GM18505 (cell line): ENCODE results near the gene PML.

Source experiments
- ATAC-seq: cut with Tn5 transposase; IDR thresholded peaks from one replicate; pipeline ENCODE4 v1.9.1; 2021; ENCODE audit not compliant: unreplicated experiment
- POLR2A ChIP-seq: IDR thresholded peaks from 4 replicates; pipeline ENCODE4 v1.6.1; 2011; ENCODE audit warnings: borderline replicate concordance; ENCODE audit not compliant: insufficient read depth, insufficient read length; ENCODE audit errors: extremely low read depth

The PML gene

DNA sequence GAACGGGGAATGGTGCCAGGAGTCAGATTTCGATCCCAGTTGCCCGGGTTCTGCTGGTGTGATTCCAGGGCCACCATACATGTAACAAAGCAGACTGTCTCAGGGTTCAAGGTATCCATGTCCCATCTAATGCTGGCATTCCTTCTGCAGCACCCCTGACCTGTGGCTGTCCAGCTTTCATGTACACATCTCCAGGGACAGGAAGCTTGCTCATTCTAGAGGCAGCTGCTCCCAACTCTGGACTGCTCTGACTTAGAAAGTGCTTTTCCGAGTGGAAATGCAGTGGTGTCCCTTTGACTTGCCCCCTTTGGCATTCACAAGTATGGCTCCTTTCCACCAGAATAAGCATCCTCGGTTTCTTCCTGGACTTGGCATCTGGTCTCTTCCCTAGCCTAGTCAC is 30.9 kb downstream of the PML start:
- no peak for ATAC-seq
- TF ChIP-seq POLR2A = no peak

DNA sequence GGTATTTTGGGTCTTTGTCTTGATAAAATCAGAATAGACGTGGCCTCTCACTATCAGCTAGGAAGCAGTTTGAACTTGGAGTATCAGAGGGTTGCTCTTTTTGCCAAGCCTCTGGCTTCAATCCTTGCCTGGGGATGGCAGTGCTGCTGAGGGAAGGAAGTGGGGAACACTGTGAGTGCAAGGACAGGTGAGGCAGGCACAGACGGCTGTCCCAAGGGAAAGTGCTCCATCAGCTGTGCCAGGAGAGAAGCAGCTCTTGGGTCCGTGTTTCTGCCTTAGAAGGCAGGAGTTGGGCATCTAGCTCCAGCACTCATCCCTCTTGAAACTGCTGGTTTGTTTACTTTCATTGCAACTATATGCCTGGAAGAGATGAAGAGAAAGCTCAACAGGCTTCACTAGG is 33.2 kb downstream of the PML start:
- TF ChIP-seq POLR2A = no peak
- ATAC-seq = no peak

- TF ChIP-seq POLR2A = no peak
- ATAC-seq = no peak
Observed at GRCh38 chr15:74028646-74029045, 34.1 kb downstream of the PML start.

DNA sequence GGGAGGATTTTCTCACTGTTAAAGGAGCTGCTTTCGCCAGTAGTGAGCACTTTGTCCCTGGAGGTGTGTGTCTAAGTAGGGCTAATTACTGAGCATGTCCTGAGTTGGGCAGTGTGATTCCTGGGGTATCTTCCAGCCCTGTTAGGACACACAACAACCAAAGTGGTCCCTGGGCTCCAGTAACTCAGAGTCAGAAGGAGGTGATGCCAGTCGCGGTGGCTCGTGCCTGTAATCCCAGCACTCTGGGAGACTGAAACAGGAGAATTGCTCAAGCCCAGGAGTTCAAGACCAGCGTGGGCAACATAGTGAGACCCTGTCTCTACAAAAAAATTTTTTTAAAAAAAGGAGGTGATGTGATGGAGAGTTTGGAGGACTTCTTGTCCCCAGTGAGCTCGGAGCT is 37.5 kb downstream of the PML start:
- no peak for ATAC-seq
- no peak for TF ChIP-seq POLR2A

DNA sequence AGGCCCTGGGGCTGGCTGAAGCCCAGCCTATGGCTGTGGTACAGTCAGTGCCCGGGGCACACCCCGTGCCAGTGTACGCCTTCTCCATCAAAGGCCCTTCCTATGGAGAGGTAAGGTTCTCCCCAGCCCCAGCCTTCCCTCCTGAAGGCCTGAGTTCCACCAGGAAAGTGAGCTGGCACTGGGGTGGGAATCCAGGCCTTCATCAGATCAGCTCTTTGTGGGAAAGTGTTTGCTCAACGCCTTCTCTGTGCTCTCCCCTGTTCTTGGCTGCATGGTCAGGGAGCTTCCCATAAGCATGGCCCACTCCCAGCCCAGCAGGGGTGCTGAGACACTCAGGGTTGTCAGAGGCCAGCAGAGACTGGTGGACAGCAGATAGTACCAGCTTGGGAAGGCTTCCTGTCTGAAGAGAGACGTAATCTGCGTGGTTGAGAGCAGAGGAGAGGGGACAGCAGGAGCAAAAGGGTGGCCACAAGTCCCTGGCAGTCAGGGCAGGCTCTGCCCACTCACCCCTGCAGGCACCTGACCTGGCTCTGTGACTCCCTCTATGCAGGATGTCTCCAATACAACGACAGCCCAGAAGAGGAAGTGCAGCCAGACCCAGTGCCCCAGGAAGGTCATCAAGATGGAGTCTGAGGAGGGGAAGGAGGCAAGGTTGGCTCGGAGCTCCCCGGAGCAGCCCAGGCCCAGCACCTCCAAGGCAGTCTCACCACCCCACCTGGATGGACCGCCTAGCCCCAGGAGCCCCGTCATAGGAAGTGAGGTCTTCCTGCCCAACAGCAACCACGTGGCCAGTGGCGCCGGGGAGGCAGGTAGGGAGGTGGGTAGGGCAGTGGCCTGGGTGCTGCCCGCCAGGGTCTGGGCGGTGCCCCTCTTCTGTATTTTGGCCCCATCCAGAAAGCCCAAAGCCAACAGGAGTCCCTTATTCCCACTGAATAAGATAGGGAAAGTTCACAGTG is 38.4 kb downstream of the PML start:
- no peak for ATAC-seq

GRCh38 chr15:74034206-74034755 is 39.8 kb downstream of the PML start:
- ATAC-seq = no peak
- no peak for TF ChIP-seq POLR2A

More for the DNA sequence above, 38.4 kb downstream of the PML start:
- no peak for TF ChIP-seq POLR2A

GRCh38 chr15:74035121-74036017 is 40.9 kb downstream of the PML start:
- ATAC-seq = no peak
- TF ChIP-seq POLR2A = no peak

DNA sequence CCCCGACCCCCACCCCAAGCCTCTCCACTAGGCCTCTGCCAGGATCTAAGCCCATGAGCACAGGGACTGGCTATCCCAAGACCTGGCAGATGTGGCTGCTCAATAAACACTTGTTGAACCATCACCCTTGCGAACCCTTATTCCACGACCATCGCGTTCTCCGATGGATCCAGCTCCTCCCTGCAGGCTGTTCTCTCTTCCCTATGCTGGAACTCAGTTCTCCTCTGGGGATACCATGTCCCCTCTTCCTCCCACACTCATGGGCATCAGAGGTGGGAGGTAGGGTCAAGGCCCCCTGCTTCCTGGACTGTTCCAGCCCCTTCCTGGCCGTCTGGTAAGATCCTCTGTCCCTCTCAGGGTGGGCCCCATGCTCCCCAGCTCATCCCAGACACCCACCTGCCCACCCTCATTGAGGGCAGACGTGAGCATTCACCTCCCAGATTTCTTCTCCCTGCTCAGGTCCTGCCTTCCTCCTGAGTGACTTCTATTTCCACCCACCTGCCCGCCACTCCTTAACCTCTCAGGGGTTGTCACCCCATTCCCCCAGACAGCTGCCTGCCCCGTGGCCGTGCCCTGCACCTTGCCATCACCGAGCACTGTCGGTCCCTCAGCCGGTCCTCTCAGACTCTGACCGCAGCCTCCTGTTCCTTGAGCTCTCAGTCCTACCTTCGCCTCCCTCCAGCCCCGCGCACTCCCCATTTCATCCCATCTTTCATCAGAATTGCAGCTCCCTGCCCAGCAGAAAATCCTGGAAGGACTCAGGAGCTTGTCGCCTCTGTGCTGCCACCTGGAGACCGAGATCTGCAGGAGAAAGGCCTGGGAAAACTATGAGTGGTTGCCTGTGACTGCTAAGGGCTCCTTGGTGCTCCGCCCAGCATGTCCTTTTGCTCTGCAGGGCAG is 42.0 kb downstream of the PML start:
- ATAC-seq = no peak
- TF ChIP-seq POLR2A = peak; percentile 28

DNA sequence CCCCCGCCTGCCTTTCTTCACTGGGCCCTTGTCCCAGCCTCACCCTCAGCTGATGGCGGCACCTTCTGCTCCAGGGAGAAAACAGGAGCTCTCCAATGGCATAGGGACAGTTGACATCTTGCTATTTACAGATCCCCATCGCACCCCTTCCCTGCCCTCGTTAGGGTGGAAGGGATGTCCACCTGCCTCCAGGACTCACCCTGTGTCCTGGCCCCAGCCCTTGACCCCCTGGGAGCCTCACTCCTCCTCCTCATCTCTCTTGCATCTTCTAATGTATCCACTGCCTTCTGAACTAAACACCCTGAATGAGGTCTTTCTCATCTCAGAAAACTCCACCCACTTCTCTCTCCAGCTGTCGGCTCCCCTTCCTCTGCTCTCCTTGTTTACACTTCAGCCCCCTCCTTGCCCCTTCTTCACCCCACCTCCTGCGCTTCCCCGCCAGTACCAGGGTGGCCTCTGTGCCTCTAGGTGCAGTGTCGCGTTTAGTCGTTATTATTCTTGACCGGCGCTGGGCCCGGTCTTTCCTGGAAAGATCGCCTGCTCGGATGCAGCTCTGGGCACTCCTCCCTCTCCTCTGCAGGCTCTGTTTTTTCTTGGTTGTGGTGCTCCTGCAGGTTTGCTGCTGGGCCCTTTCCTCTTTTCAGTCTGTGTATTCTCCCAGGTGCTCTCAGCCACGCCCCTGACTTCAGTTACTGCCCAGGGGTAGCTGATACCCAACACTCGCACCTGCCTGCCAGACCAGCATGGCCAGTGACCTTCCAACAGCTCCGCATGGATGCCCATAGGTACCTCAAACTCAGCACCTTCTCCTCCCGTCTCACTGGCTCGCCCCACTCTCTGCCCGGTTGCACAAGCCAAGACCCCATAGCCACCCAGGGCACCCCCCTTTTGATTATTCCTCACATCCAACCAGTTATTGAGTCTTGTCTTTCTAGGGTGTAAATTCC is 42.9 kb downstream of the PML start:
- no peak for TF ChIP-seq POLR2A
- ATAC-seq = no peak

- no peak for TF ChIP-seq POLR2A
- no peak for ATAC-seq
Observed at GRCh38 chr15:74038707-74039655, 44.5 kb downstream of the PML start.

DNA sequence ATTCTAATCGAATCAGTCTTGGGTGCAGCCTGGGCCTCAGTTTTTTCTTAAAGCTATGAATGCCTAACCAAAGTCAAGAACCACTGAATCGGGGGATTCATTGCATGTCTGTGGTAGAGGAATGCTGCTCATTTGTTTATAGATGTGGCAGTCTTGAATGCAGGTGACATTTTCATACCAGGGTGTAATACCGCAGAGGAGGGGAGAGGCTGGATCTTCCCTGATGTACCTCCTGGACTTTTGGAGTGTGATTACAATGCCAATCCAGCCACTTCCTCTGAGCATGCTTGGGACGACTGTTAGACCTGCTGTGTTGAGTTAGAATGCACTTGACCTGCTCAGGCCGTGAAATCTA is 45.1 kb downstream of the PML start:
- TF ChIP-seq POLR2A = no peak
- ATAC-seq = no peak
